ENCODE data around the gene SEMG2. TPM values are rescaled to one million over a fixed set of nuclear protein-coding genes. Genes with fewer than 3 reads are reported as not detected.

Gene SEMG2
- total and polyA plus RNA-seq, 9 of the 15 experiments (the other 6 are each of a cell fraction or from before 2014, with no cell fraction given) = not detected

DNA sequence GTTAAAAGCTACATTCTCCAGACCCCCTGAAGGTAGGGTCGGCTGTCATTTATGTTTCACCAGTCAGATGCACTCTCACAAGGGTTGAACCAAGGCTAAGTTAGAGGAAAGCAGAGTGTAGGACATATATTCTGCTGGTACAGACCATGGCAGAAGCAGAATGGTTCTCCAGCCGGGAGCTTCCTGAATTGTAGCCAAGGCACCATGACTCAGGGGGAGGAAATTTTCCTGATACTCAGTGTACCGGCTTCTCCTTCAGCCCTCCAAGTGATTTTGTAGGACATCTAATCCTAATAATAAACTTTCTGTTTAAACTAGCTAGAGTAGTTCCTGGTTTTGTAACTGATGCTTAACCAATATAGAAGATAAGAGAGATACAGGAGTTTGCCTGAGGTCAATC, 47.4 kb downstream of the SEMG2 start (continued):
- no peak for TF ChIP-seq PHB2 (IDR thresholded peaks at IDR 0.05; ENCODE audit: low read depth)
- TF ChIP-seq, protein P1, sequence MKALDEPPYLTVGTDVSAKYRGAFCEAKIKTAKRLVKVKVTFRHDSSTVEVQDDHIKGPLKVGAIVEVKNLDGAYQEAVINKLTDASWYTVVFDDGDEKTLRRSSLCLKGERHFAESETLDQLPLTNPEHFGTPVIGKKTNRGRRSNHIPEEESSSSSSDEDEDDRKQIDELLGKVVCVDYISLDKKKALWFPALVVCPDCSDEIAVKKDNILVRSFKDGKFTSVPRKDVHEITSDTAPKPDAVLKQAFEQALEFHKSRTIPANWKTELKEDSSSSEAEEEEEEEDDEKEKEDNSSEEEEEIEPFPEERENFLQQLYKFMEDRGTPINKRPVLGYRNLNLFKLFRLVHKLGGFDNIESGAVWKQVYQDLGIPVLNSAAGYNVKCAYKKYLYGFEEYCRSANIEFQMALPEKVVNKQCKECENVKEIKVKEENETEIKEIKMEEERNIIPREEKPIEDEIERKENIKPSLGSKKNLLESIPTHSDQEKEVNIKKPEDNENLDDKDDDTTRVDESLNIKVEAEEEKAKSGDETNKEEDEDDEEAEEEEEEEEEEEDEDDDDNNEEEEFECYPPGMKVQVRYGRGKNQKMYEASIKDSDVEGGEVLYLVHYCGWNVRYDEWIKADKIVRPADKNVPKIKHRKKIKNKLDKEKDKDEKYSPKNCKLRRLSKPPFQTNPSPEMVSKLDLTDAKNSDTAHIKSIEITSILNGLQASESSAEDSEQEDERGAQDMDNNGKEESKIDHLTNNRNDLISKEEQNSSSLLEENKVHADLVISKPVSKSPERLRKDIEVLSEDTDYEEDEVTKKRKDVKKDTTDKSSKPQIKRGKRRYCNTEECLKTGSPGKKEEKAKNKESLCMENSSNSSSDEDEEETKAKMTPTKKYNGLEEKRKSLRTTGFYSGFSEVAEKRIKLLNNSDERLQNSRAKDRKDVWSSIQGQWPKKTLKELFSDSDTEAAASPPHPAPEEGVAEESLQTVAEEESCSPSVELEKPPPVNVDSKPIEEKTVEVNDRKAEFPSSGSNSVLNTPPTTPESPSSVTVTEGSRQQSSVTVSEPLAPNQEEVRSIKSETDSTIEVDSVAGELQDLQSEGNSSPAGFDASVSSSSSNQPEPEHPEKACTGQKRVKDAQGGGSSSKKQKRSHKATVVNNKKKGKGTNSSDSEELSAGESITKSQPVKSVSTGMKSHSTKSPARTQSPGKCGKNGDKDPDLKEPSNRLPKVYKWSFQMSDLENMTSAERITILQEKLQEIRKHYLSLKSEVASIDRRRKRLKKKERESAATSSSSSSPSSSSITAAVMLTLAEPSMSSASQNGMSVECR (CRISPR knock-in tag; IDR thresholded peaks at IDR 0.05) = no peak

DNA sequence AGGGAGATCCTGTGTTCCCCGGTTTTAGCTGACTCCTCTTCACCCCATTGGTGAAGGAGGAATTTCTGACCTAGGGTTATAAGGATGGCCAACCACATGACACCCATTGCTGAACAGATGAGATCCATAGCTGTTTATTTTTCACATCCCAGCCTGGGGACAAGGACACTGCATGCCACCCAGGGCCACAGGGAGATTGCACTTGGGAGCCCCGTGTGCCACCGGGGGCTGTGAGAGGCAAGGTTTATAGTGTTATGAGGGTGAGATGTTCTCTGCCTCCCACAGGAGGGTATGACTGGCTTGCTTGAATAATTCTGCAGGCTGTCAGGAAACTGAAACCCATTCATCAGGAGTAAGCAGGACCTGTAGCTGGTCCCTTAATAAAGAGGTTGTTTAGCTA, 47.9 kb downstream of the SEMG2 start:
- DNase-seq (ENCODE audit: extremely low read depth in 1 of 4, low spot score in 3 of 4) (no peak), FAIRE-seq (no peak), ATAC-seq (no peak)
- 0% methylated on average over 3 of the region's 3 CpGs for WGBS (ENCODE audit: insufficient coverage, low coverage, missing lambda C conversion rate)
- H2AFZ ChIP-seq (ENCODE audit: low read depth, low read length) = no peak overlapping the region
- ChIA-PET CTCF (ENCODE audit: low intra/inter-chr PET ratio) (no interaction called here), POLR2A (interaction anchor here (0.8 to 1.3 kb wide), 3 partner anchors 10 to 17 kb away, joined by 3 to 4 read pairs (median 3); no protein-coding TSS in a partner anchor)
- peaks cover 6% of the 10 kb centered on the region in 2 experiments for H3K27me3 ChIP-seq (ENCODE audit: control insufficient read depth in 2 of 2, insufficient read depth in 2 of 2, low read length in 2 of 2)
- H3K9ac ChIP-seq (ENCODE audit: insufficient read depth in 1 of 2, low read depth in 2 of 2, low read length in 2 of 2) = no peak overlapping the region
- H3K4me1 ChIP-seq (replicated peaks in 1 of 2; ENCODE audit: control insufficient read depth in 2 of 2, insufficient read depth in 2 of 2, low read length in 2 of 2) = no peaks in the 10 kb centered on the region
- H3K27ac ChIP-seq (ENCODE audit: extremely low read depth, low read depth, low read length) = no peak overlapping the region
- no peak overlapping the region for H3K4me2 ChIP-seq (ENCODE audit: insufficient read depth, low read length)
- H3K36me3 ChIP-seq (ENCODE audit: control insufficient read depth, insufficient read depth, low read length) = no peaks in the 10 kb centered on the region
- H4K20me1 ChIP-seq (replicated peaks; ENCODE audit: control insufficient read depth, insufficient read depth, low read length) = no peaks in the 10 kb centered on the region; the same call in 1 of the 2 replicates
- in situ Hi-C loops (cut with MboI) = no loop called here
- no peaks in the 10 kb centered on the region for H3K9me3 ChIP-seq (replicated peaks; ENCODE audit: control insufficient read depth, insufficient read depth, low read depth, low read length)
- TF ChIP-seq, protein P2, sequence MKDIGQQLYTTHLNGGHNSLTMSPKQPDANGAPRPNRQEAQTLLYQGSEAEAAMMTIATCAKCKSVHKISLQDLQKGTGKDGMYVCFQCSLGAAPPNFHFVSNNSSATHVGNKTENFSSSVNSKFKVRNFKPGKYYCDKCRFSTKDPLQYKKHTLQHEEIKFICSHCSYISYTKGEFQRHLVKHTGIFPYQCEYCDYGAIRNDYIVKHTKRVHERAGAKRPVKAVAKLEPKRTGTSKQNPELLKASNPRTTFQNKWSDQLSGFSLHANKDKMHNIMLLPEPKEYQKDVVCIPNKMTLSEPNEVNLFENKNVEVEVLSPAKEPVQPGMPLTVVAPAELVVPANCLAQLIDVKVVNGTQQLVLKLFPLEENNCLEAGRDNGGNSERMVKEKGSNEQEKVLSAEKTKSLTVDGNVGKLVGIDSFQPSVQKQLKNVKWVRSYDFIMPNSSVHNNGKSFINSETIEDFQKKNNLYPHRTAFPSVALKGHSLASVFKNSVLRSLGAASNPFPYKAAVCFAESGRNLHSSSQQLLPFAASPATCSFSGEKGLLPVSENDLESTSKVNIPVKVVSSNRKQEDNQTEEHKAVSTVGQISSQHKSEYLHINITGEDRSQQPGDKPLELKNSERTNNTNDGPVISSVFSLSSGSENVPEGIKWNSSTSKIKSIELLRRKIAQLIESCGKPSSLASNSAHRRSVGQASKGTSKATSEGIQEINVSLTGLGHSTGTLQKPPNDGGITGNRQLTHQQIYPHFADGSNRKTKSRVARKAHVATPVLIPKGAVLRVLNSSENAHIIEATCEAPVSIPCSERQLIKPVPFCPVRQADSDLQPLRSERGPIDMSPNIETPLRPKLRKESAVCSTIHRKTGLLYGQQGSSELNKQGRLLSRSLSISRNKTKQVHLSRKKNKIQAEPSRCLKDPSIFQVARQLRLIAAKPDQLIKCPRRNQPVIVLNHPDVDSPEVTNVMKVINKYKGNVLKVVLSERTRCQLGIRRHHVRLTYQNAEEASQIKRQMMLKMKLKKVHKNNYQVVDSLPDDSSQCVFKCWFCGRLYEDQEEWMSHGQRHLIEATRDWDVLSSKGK (CRISPR knock-in tag; IDR thresholded peaks at IDR 0.05) = no peak
- TF ChIP-seq ZNF212 (CRISPR knock-in tag; IDR thresholded peaks at IDR 0.05) = no peak
- TF ChIP-seq BRCA1 (IDR thresholded peaks at IDR 0.05) = no peak
- no peak for TF ChIP-seq BRCA1 (CRISPR knock-in tag; IDR thresholded peaks at IDR 0.05)
- TF ChIP-seq PML (IDR thresholded peaks at IDR 0.05; ENCODE audit: low read length) = no peak
- TF ChIP-seq ZNF253 (CRISPR knock-in tag; conservative IDR thresholded peaks at IDR 0.05) = no peak
- TF ChIP-seq ETV5 (CRISPR knock-in tag; IDR thresholded peaks at IDR 0.05; ENCODE audit: low read depth) = no peak
- TF ChIP-seq PHF8 (IDR thresholded peaks at IDR 0.05; ENCODE audit: borderline replicate concordance, low read length) = no peak
- no peak for TF ChIP-seq TRIM28 (IDR thresholded peaks at IDR 0.05)
- TF ChIP-seq SNRNP70 (optimal IDR thresholded peaks at IDR 0.05; ENCODE audit: low read depth, low read length) = no peak
- BruUV-seq (replicated peaks) = no TSS peak
- intact Hi-C loops (cut with micrococcal nuclease) = no loop called here
- H3K4me3 ChIP-seq = no peak overlapping the region
- H3K79me2 ChIP-seq (ENCODE audit: control insufficient read depth, insufficient read depth, low read length) = no peaks in the 10 kb centered on the region
- H3K9me1 ChIP-seq (ENCODE audit: control insufficient read depth, insufficient read depth, low read length) = no peaks in the 10 kb centered on the region
